Activated naive CD8-positive, alpha-beta T cell treated with anti-CD3 and anti-CD28 coated beads, Interleukin-2, amount 50 U/mL, for 16 hours (primary cell): ENCODE measurements around the gene SGSM1.
"Not testable (repeated sequence)": the region's sequence is repeated elsewhere in the genome, so short reads cannot be mapped to it uniquely, and the experiment has no call there.

ENCODE experiments used
- DNase-seq: peaks from one replicate; pipeline ENCODE4 v3.0.0-alpha.2; 2020; ENCODE audit warnings: low read depth, low spot score

The SGSM1 gene

GRCh38 chr22:24837517-24837916 is 31.5 kb downstream of the SGSM1 start:
- DNase-seq: not testable (repeated sequence)

GRCh38 chr22:24841261-24841660 is 35.2 kb downstream of the SGSM1 start:
- no peak for DNase-seq

GRCh38 chr22:24843048-24843447 is 37.0 kb downstream of the SGSM1 start:
- DNase-seq: no peak

DNA sequence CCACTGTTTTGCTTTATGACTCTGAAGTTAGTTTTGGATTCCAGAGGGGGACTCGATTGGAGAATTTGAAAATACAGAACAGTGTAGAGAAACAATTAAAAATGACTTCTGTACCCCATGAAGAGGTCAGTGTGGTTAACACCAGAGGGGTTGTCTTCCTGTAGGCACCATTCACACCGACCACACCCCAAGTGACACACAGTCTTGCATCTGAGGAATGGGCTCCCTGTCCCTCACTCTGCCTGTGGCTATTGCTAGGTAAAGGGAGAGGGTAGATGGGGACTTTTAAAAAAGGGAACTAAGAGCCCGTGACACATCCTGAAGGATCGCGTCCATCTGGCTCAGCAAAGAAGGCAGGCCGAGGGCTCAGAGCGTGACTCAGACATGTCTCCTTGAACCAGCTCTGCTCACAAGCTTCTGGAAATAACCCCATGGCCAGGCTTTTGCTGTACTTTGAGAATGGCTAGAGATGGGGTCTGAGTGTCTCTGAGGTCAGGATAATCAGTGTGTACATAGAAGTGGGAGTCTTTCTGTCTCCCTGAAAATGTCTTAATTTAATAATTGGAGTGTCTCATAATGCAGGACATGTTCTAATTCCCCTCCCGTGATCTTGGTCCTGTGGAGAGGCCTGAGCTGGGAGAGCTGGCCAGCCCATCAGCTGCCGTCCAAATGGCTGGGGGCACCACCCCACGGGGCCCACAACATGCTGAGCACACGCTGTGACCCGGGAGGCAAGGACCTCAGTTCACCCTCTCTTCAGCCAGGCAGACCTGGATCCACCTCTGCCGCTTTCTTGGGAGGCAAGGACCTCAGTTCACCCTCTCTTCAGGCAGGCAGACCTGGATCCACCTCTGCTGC is 39.3 kb downstream of the SGSM1 start:
- no peak for DNase-seq

DNA sequence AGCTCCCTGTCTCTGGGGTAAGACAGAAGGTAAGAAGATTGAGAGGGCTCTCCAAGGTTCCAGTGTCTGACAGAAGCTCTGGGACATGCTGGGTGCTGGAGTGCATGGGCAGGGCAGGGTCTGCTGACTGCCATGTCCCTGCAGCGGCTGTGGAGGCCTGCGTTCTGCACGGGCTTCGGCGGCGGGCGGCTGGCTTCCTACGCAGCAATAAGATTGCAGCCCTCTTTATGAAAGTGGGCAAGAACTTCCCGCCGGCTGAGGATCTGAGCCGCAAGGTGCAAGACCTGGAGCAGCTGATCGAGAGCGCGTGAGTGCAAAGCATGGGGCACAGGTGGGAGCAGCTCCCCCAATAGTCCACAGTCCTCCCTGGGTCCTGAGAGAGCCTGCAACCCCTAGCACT is 41.5 kb downstream of the SGSM1 start:
- no peak for DNase-seq

DNA sequence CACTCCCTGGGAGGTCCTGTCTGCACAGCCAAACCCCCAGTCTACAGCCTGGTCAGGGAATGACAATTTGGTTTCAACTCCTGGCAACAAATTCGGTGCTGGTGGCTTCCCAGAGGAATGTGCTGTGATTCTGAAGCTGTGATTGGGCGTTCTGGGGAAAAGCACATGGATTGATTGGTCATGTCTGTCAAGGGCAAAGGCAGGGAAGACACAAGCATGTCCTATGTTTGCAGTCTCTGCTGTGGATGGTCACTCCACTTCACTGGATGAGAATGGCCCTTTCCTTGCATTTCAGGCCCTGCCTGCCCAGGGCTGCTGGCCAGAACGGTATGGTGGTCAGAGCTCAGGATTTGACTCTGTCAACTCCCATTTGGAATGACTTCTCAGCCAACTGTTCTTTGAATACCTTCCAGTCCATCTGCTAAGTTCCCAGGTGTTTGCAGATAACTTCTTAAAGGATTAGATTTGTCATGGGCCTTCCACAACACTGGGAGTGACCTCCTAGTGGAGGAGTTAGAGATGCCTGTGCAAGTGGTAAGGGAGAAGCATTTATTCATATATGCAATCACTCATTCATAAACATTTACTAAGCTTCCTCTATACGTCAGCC is 42.7 kb downstream of the SGSM1 start:
- no peak for DNase-seq

- no peak for DNase-seq
Measured at GRCh38 chr22:24855794-24856193, 49.8 kb downstream of the SGSM1 start.

DNA sequence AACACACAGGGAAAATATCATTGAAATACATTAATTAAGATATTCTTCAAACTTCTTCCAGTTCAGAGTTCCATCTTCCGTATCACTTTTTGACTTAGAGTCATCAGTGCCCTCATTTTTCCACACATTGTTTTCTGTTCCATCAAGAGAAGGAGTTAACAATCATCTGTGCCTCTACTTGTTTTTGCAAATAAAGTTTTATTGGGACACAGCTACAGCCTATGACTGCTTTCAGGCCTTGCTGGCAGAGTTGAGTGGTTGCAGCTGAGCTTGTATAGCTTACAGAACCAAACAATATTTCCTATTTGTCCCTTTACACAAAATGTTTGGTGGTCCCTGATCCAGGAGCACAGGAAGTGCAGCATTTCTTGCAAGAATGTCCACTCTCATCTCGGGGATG is 51.6 kb downstream of the SGSM1 start:
- no peak for DNase-seq

GRCh38 chr22:24859587-24859986 is 53.6 kb downstream of the SGSM1 start:
- DNase-seq: no peak

- no peak for DNase-seq
Measured at GRCh38 chr22:24865508-24865907, 59.5 kb downstream of the SGSM1 start.

GRCh38 chr22:24867323-24868022 is 61.5 kb downstream of the SGSM1 start:
- DNase-seq: no peak

GRCh38 chr22:24868979-24869378 is 63.0 kb downstream of the SGSM1 start:
- no peak for DNase-seq

DNA sequence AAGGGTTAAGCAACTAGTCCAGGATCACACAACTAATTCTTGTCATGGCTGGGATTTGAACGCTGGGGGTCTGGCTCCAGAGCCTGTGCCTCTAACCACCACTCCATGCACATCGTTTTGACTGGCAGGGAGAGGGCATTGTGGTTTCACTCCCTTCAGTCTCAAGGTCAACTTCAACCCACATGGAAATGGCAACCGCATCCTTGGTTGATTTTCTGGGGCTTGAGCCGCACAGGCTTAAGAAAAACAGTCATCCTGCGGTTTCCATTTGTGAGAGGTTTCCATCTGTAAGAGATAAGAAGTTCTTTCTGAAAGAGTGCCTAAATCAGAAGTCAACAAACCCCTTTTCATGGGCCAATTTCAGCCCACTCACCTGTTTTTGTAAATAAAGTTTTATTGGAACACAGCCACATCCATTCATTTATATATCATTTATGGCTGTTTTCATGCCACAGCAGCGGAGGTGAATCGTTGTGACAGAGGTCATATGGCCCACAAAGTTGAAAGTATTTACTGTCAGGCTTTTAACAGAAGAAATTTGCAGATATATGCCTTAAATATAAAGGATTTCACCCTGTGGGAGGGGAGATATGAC is 65.7 kb downstream of the SGSM1 start:
- no peak for DNase-seq

DNA sequence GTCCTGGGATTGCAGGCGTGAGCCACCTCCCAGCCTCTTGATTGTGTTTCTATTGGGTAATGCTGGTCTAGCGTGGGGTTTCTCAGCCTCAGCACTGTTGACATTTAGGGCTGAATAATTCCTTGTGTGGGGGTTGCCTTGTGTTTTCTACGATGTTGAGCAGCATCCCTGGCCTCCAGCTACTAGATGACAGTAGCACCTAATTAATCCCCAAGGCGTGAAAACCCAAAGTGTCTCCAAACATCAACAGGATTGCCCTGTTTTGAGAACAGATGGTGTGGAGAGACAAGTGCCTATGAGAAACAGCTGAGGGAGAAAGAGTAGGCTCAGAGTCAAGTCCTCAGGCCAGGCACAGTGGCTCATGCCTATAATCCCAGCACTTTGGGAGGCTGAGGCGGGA is 67.2 kb downstream of the SGSM1 start:
- DNase-seq: no peak

DNA sequence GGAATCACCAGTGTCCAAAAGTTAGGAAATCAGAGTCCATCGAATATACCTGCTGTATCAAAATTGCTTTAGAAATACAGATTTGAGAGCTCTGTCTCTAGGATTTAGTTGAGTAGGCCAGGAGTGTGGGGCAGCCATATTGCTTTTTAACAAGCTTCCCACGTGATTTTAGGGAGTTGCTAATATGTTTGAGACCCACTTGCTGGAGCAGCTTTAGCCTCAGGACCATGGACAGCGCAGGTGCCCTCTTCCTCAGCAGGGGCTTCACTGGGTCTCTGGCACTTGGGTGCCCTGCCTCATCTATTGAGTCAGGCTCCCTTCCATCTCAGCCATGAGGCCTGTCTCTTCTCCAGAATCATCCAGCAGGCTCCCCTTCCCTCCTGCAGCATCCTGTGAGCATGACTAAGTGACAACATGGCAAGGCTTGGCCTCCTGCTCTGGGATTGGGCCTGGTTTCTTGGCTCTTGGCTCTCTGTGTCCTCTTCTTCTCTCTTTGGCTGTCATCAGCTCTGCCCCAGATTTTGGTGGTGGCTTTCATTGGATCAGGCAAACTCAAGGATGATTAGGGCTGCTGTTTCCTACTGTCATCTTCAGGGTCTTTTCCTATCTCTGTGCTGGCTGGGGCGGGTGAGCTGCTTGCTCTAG is 70.0 kb downstream of the SGSM1 start:
- no peak for DNase-seq

DNA sequence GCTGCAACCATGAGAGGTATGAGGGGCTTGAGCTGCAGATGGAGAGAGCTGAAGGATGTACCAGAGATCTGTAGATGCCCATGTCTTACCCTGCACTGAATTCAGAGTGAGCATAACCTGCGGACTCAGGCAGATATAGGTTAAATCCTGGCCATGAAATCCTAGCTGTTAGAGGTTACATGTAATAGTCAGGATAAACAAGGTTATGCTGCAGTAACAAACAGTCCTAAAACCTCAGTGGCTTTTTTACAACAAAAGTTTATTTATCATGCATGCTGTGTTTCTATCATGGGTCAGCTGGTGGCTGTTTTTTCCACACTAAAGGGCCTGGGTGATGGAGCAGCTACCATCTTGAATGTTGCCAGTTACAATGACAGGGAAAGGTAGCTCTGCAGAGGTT is 70.7 kb downstream of the SGSM1 start:
- no peak for DNase-seq

DNA sequence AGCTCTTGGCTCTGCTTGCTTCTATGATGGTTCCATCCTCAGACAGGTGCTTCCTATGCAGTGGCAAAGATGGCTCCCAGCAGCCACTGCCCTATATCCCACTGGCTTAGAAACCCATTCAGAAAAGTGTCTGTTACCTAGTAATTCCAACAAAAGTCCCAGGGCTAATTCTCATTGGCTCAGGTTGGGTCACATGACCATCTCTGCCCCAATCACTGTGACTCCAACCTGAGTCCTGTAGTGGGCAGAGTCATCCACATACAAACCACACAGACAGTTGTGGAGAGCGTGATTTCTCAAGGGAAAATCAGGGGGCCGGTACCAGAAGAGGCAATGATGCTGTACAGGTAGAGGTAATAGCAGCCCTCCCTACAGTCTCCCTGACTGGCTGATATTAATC is 73.0 kb downstream of the SGSM1 start:
- no peak for DNase-seq

- no peak for DNase-seq
Measured at GRCh38 chr22:24883432-24883831, 77.4 kb downstream of the SGSM1 start.

GRCh38 chr22:24887260-24887659 is 81.2 kb downstream of the SGSM1 start:
- no peak for DNase-seq

GRCh38 chr22:24893341-24894070 is 87.5 kb downstream of the SGSM1 start:
- no peak for DNase-seq
